GM18519 (cell line): ENCODE data around the gene FN1.
A peak's percentile ranks its signal among the peaks of the same experiment; 100 is the strongest.
"Not testable (repeated sequence)": the region's sequence is repeated elsewhere in the genome, so short reads cannot be mapped to it uniquely, and the experiment has no call there.

Source experiments
- ATAC-seq: cut with Tn5 transposase; IDR thresholded peaks from one replicate; pipeline ENCODE4 v1.9.1; 2021; ENCODE audit warnings: mild to moderate bottlenecking, moderate library complexity; ENCODE audit not compliant: unreplicated experiment, low FRiP score

Gene FN1

GRCh38 chr2:215356334-215356947 is 79.4 kb downstream of the FN1 start:
- ATAC-seq, result no peak

GRCh38 chr2:215355801-215356200 is 80.1 kb downstream of the FN1 start:
- no peak for ATAC-seq

- ATAC-seq, result no peak
Observed at GRCh38 chr2:215354771-215355695, 80.8 kb downstream of the FN1 start.

- ATAC-seq, result no peak
Observed at GRCh38 chr2:215352602-215353001, 83.3 kb downstream of the FN1 start.

GRCh38 chr2:215347878-215348277 is 88.0 kb downstream of the FN1 start:
- ATAC-seq, result no peak

GRCh38 chr2:215338883-215339679 is 96.8 kb downstream of the FN1 start:
- no peak for ATAC-seq

- ATAC-seq, result peak; percentile 65
Observed at GRCh38 chr2:215332872-215333595, 102.8 kb downstream of the FN1 start.

- no peak for ATAC-seq
Observed at GRCh38 chr2:215328066-215328465, 107.8 kb downstream of the FN1 start.

GRCh38 chr2:215324811-215325210 is 111.1 kb downstream of the FN1 start:
- ATAC-seq, result no peak

GRCh38 chr2:215320679-215321078 is 115.2 kb downstream of the FN1 start:
- ATAC-seq, result no peak

- no peak for ATAC-seq
Observed at GRCh38 chr2:215320102-215320501, 115.8 kb downstream of the FN1 start.

- ATAC-seq, result no peak
Observed at GRCh38 chr2:215319500-215319899, 116.4 kb downstream of the FN1 start.

GRCh38 chr2:215316336-215316735 is 119.5 kb downstream of the FN1 start:
- no peak for ATAC-seq

- ATAC-seq, result no peak
Observed at GRCh38 chr2:215315301-215315700, 120.6 kb downstream of the FN1 start.

- no peak for ATAC-seq
Observed at GRCh38 chr2:215314896-215315295, 121.0 kb downstream of the FN1 start.

GRCh38 chr2:215313255-215313613 is 122.6 kb downstream of the FN1 start:
- ATAC-seq, result no peak

GRCh38 chr2:215311625-215312396 is 124.1 kb downstream of the FN1 start, which contains the start of gene ATIC:
ATIC (plus strand) TSS chr2:215312059; CDS start chr2:215312143, 84 bp downstream.
- ATAC-seq, result peak; percentile 98

GRCh38 chr2:215311259-215311624 is 124.6 kb downstream of the FN1 start:
- ATAC-seq, result not testable (repeated sequence)
